Measurements from ENCODE around the gene SFSWAP.

SFSWAP gene

GRCh38 chr12:131835616-131836171 is 124.8 kb downstream of the SFSWAP start:
- no peak for DNase-seq (ENCODE audit: low read depth)

- DNase-seq (ENCODE audit: low read depth): peak; percentile 9
These were observed 125.3 kb downstream of the SFSWAP start for GRCh38 chr12:131836193-131836592.

- DNase-seq (ENCODE audit: low read depth): no peak
These were observed 126.0 kb downstream of the SFSWAP start for GRCh38 chr12:131836714-131837397.

- DNase-seq (ENCODE audit: low read depth): no peak
These were observed 129.9 kb downstream of the SFSWAP start for GRCh38 chr12:131840643-131841416.

- DNase-seq (ENCODE audit: low read depth): no peak
These were observed 130.7 kb downstream of the SFSWAP start for GRCh38 chr12:131841547-131841946.

GRCh38 chr12:131842169-131842568 is 131.3 kb downstream of the SFSWAP start:
- no peak for DNase-seq (ENCODE audit: low read depth)

- DNase-seq (ENCODE audit: low read depth): no peak
These were observed 132.6 kb downstream of the SFSWAP start for GRCh38 chr12:131843527-131843926.

- no peak for DNase-seq (ENCODE audit: low read depth)
These were observed 133.2 kb downstream of the SFSWAP start for GRCh38 chr12:131844140-131844539.

- no peak for DNase-seq (ENCODE audit: low read depth)
These were observed 133.8 kb downstream of the SFSWAP start for GRCh38 chr12:131844656-131845055.

GRCh38 chr12:131845121-131845520 is 134.2 kb downstream of the SFSWAP start:
- DNase-seq (ENCODE audit: low read depth): no peak

GRCh38 chr12:131847456-131847855 is 136.6 kb downstream of the SFSWAP start:
- no peak for DNase-seq (ENCODE audit: low read depth)

- no peak for DNase-seq (ENCODE audit: low read depth)
These were observed 137.9 kb downstream of the SFSWAP start for GRCh38 chr12:131848753-131849152.

Measured in iris pigment epithelial cell (primary cell).